ENCODE results near the gene DLX3.

DNA sequence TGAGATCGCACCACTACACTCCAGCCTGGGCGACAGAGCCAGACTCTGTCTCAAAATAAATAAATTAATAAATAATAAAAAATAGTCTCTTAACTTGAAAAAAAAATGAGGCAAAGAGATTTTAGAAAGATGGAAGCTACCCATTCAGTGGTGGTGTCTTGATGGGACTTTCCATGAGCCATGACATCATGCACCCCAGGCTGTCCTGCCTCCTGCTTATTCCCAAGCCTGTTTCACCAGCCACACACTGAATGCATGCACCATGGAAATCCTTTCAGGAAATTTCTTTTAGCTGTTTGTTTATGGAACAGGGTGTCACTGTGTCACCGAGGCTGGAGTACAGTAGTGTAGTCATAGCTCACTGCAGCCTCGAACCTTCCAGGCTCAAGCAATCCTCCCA lies 8.9 kb upstream of the DLX3 start:
- TF ChIP-seq CTCF (conservative IDR thresholded peaks at IDR 0.05; ENCODE audit: low read depth, low read length), result no peak
- TF ChIP-seq EZH2 (IDR thresholded peaks at IDR 0.05; ENCODE audit: borderline replicate concordance, low read depth, low read length, poor library complexity, severe bottlenecking), result no peak

Measured in A673 (cell line).